GM12891 (cell line): ENCODE measurements around the gene KRT76.

Source experiments
- PAX5 ChIP-seq: IDR thresholded peaks from 2 replicates; pipeline ENCODE4 v1.6.1; 2011; ENCODE audit warnings: low read length, moderate library complexity, mild to moderate bottlenecking; ENCODE audit not compliant: insufficient read depth, severe bottlenecking
- POLR2A ChIP-seq: IDR thresholded peaks from 2 replicates; pipeline ENCODE4 v1.6.1; 2011; ENCODE audit warnings: low read depth, low read length, control low read depth
- POLR2AphosphoS5 ChIP-seq: IDR thresholded peaks from 2 replicates; pipeline ENCODE4 v1.6.1; 2011; ENCODE audit warnings: low read depth, low read length, control low read depth
- POU2F2 ChIP-seq: IDR thresholded peaks from 2 replicates; pipeline ENCODE4 v1.6.1; 2011; ENCODE audit warnings: low read depth, mild to moderate bottlenecking, control low read depth, low read length, moderate library complexity
- SPI1 ChIP-seq: IDR thresholded peaks from 2 replicates; pipeline ENCODE4 v1.6.1; 2011; ENCODE audit warnings: low read depth, low read length, control low read depth
- TAF1 ChIP-seq: IDR thresholded peaks from 2 replicates; pipeline ENCODE4 v1.6.1; 2011; ENCODE audit warnings: low read depth, low read length, control low read depth

DNA sequence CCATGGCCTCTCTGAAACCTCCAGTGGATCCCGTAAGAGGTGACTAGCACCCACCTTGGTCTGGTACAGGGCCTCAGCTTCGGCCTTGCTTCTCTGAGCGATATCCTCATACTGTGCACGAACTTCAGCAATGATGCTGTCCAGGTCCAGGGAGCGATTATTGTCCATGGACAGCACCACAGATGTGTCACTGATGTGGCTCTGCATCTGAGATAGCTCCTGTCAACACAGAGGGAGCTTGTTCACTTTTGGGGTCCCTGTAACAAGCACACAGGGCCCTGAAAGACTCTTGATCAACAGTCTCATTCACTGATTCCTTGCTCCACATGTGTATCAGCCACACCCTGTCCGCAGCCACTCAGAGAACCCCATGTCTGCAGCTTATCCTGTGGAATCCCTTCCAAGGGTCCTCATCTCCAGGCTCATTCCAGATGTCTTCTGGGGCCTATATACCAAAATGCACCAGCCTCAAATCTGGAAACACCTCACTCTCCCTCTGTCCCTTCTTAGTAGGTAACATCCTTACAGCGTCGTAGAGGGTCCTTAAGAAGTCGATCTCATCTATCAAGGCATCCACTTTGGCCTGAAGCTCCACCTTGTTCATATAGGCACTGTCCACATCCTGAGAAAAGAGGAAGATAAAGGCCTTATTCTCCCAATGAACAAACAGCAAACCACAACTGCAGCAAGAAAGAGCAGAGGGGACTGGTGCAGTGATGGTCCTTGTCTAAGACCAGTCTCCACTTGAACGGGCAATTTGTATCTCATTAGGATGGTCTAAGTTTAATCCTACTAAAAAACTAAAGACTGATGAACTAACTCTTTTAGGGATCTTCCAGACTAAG is 15.3 kb upstream of the KRT76 start:
- TF ChIP-seq POLR2A = no peak
- no peak for TF ChIP-seq POLR2AphosphoS5
- TF ChIP-seq TAF1 = no peak
- TF ChIP-seq POU2F2 = no peak
- TF ChIP-seq SPI1 = no peak
- no peak for TF ChIP-seq PAX5
